ENCODE data around the gene HIPK2. TPM values are rescaled to one million over a fixed set of nuclear protein-coding genes. Genes with fewer than 3 reads are reported as not detected.

Gene HIPK2
- total RNA-seq, 1 experiment from 2014 or later, result 64.3 TPM

DNA sequence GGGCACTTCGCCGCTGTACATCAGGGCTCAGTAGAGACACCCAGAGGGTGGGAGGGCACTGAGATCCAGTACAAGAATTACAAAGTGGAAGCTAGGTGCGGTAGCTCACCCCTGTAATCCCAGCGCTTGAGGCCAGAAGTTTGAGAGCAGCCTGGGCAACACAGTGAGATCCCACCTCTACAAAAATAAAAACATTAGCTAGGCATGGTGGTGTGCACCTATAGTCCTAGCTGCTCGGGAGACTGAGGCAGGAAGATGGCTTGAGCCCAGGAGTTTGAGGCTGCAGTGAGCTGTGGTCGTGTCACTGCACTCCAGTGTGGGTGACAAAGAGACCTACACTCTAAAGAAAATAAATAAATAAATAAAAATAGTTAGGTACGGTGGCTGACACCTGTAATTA, 190.3 kb downstream of the HIPK2 start:
- POLR2A ChIA-PET, result no interaction called here

DNA sequence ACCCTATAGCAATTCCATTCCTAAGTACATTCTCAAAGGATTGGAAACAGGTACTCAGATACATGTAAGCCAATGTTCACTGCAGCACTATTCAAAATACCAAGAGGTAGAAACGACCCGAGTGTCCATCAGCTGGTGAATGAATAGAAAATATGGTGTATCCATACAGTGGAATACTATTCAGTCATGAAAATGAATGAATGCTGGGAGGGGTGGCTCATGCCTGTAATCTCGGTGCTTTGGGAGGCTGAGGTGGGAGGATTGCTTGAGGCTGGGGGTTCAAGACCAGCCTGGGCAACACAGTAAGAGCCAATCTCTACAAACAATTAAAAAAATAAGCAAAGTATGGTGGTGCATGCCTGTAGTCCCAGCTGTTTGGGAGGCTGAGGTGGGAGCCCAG, 191.5 kb downstream of the HIPK2 start:
- no peak overlapping the region for H3K4me3 Mint-ChIP-seq (ENCODE audit: unreplicated experiment)
- DNase-seq (ENCODE audit: unreplicated experiment), result no peak
- CTCF ChIA-PET, result no interaction called here
- no peaks in the 10 kb centered on the region for H3K9me3 Mint-ChIP-seq (ENCODE audit: unreplicated experiment)
- intact Hi-C loops (cut with micrococcal nuclease), result no loop called here
- BruUV-seq (replicated peaks), result no TSS peak
- H3K4me1 Mint-ChIP-seq (ENCODE audit: insufficient read depth, unreplicated experiment), result peaks cover 6% of the 10 kb centered on the region
- POLR2A ChIA-PET, result no interaction called here
- H3K36me3 Mint-ChIP-seq (ENCODE audit: insufficient read depth, unreplicated experiment), result peaks cover 90% of the 10 kb centered on the region
- H3K27ac Mint-ChIP-seq (ENCODE audit: low read depth, unreplicated experiment), result no peak overlapping the region
- H3K27me3 Mint-ChIP-seq (ENCODE audit: insufficient read depth, unreplicated experiment), result no peaks in the 10 kb centered on the region
- TF ChIP-seq, protein P1, sequence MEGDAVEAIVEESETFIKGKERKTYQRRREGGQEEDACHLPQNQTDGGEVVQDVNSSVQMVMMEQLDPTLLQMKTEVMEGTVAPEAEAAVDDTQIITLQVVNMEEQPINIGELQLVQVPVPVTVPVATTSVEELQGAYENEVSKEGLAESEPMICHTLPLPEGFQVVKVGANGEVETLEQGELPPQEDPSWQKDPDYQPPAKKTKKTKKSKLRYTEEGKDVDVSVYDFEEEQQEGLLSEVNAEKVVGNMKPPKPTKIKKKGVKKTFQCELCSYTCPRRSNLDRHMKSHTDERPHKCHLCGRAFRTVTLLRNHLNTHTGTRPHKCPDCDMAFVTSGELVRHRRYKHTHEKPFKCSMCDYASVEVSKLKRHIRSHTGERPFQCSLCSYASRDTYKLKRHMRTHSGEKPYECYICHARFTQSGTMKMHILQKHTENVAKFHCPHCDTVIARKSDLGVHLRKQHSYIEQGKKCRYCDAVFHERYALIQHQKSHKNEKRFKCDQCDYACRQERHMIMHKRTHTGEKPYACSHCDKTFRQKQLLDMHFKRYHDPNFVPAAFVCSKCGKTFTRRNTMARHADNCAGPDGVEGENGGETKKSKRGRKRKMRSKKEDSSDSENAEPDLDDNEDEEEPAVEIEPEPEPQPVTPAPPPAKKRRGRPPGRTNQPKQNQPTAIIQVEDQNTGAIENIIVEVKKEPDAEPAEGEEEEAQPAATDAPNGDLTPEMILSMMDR (IDR thresholded peaks at IDR 0.05; ENCODE audit: unreplicated experiment), result no peak

More for the DNA sequence above, 190.3 kb downstream of the HIPK2 start:
- no peak overlapping the region for H3K4me3 Mint-ChIP-seq (ENCODE audit: unreplicated experiment)
- peaks cover 90% of the 10 kb centered on the region for H3K36me3 Mint-ChIP-seq (ENCODE audit: insufficient read depth, unreplicated experiment)
- H3K4me1 Mint-ChIP-seq (ENCODE audit: insufficient read depth, unreplicated experiment), result peaks cover 6% of the 10 kb centered on the region
- no peaks in the 10 kb centered on the region for H3K27me3 Mint-ChIP-seq (ENCODE audit: insufficient read depth, unreplicated experiment)
- TF ChIP-seq, protein P1 (IDR thresholded peaks at IDR 0.05; ENCODE audit: unreplicated experiment), result no peak
- H3K9me3 Mint-ChIP-seq (ENCODE audit: unreplicated experiment), result no peaks in the 10 kb centered on the region
- no peak for DNase-seq (ENCODE audit: unreplicated experiment)
- CTCF ChIA-PET, result no interaction called here
- H3K27ac Mint-ChIP-seq (ENCODE audit: low read depth, unreplicated experiment), result no peak overlapping the region
- no TSS peak for BruUV-seq (replicated peaks)
- intact Hi-C loops (cut with micrococcal nuclease), result no loop called here

DNA sequence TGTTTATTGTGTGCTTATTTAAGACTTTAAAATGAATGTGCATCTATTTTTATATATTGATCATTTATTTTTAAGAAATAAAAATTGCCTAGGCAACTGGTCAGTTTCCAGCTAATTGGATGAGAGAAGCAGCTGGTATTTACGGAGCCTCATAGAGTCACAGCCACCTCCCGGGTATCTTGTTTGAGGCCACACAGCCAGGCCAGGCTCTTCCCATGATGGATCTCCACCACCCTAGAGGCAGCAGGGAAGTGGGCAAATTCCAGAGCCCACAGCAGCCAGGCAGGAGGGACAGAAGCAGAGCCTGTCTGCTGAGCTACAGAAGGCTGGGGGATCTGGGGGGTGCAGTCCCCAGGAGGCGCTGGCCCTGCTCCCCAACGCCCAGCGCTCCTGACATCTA, 192.8 kb downstream of the HIPK2 start:
- H3K4me3 Mint-ChIP-seq (ENCODE audit: unreplicated experiment), result no peak overlapping the region
- ChIA-PET POLR2A (no interaction called here), CTCF (interaction anchor here (0.5 to 1.5 kb wide), 2 partner anchors 255 to 417 kb away, joined by 3 to 4 read pairs; no protein-coding TSS in a partner anchor)
- TF ChIP-seq, protein P1 (IDR thresholded peaks at IDR 0.05; ENCODE audit: unreplicated experiment), result no peak
- H3K9me3 Mint-ChIP-seq (ENCODE audit: unreplicated experiment), result no peaks in the 10 kb centered on the region
- peaks cover 94% of the 10 kb centered on the region for H3K36me3 Mint-ChIP-seq (ENCODE audit: insufficient read depth, unreplicated experiment)
- intact Hi-C loops (cut with micrococcal nuclease), result no loop called here
- DNase-seq (ENCODE audit: unreplicated experiment), result no peak
- H3K27me3 Mint-ChIP-seq (ENCODE audit: insufficient read depth, unreplicated experiment), result no peaks in the 10 kb centered on the region
- BruUV-seq (replicated peaks), result no TSS peak
- no peak overlapping the region for H3K27ac Mint-ChIP-seq (ENCODE audit: low read depth, unreplicated experiment)
- H3K4me1 Mint-ChIP-seq (ENCODE audit: insufficient read depth, unreplicated experiment), result peaks cover 6% of the 10 kb centered on the region

DNA sequence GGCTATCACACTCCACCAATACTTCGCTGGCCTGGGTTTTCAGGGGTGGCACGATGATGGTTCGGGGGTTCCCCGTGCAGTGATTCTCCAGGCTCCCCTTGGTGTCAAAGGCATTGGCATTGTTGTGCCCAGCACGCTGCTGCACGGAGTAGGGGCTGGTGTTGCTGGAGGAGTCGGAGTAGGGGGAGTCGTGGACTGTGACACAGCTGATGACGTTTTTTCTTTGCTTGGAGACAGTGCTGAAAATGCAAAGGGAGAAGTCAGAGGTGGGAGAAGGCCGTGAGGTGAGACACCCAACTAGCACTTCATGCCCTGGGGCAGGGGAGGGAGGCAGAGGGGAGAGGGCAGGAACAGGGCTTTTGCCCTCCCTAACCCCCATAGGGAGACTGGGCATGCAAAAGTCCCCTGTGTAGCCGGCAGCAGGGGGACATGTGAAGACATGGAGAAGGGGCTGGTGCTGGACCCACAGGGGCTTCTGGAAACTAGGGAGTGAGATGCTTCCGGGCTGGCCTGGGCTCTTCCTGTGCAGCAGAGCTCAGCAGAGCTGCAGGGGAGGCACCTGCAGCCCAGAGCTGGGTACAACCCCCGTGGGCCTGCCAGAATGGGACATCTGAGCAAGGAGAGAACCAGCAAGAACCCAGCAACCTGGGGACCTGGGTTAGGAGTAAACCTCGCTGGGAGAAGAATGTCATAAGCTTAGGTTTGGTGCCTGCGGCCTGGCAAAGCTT, 193.8 kb downstream of the HIPK2 start:
- Mint-ChIP-seq H3K9me3 (ENCODE audit: unreplicated experiment) (no peaks in the 10 kb centered on the region), H3K36me3 (ENCODE audit: insufficient read depth, unreplicated experiment) (peaks cover 89% of the 10 kb centered on the region), H3K27me3 (ENCODE audit: insufficient read depth, unreplicated experiment) (no peaks in the 10 kb centered on the region), H3K4me3 (ENCODE audit: unreplicated experiment) (no peak overlapping the region), H3K27ac (ENCODE audit: low read depth, unreplicated experiment) (no peak overlapping the region), H3K4me1 (ENCODE audit: insufficient read depth, unreplicated experiment) (peaks cover 6% of the 10 kb centered on the region)
- TF ChIP-seq, protein P1 (IDR thresholded peaks at IDR 0.05; ENCODE audit: unreplicated experiment), result no peak
- CTCF ChIA-PET, result interaction anchor here (0.6 to 1.5 kb wide), 3 partner anchors 18 to 418 kb away, joined by 3 to 5 read pairs (median 4); no protein-coding TSS in a partner anchor
- DNase-seq (ENCODE audit: unreplicated experiment), result no peak
- POLR2A ChIA-PET, result no interaction called here
- intact Hi-C loops (cut with micrococcal nuclease), result no loop called here
- BruUV-seq (replicated peaks), result no TSS peak
